Heart left ventricle (tissue), 16 donors: ENCODE results near the gene COL1A1. TPM values are rescaled to one million over a fixed set of nuclear protein-coding genes. Genes with fewer than 3 reads are reported as not detected.

Experiments
- ATAC-seq, 4 donors: fragments of 200-7000 bp; cut with Tn5 transposase; one replicate each; pipeline ENCODE4 v1.9.1; 2020 to 2022; ENCODE audit warnings: moderate library complexity in 4 of 4, mild to moderate bottlenecking in 3 of 4, moderate number of reproducible peaks in 1 of 4
- DNase-seq, 5 donors: peaks; one replicate each; pipeline ENCODE4 v3.0.0-alpha.2; 2020
- H3K27ac ChIP-seq, 12 donors: fragments of 200-600 bp; sonication (generic) in 4 of 12; one replicate each; pipeline versions ENCODE4 v1.5.0 to v1.8.0; 2016 to 2022; ENCODE audit warnings: mild to moderate bottlenecking in 2 of 12
- H3K27me3 ChIP-seq, 9 donors: fragments of 200-600 bp; sonication (generic) in 2 of 9; one replicate each; pipeline versions ENCODE4 v1.5.1 to v1.8.0; 2016 to 2022; ENCODE audit warnings: mild to moderate bottlenecking in 3 of 9
- H3K36me3 ChIP-seq, 9 donors: fragments of 200-600 bp; sonication (generic) in 2 of 9; one replicate each; pipeline versions ENCODE4 v1.5.0 to v1.8.0; 2018 to 2022; ENCODE audit warnings: mild to moderate bottlenecking in 2 of 9
- H3K4me1 ChIP-seq, 12 donors: fragments of 200-600 bp; sonication (generic) in 4 of 12; one replicate each; pipeline versions ENCODE4 v1.5.0 to v1.8.0; 2016 to 2022; ENCODE audit warnings: mild to moderate bottlenecking in 3 of 12
- H3K4me3 ChIP-seq, 12 donors: fragments of 200-600 bp; sonication (generic) in 4 of 12; one replicate each; pipeline versions ENCODE4 v1.5.0 to v1.8.0; 2017 to 2022; ENCODE audit warnings: mild to moderate bottlenecking in 9 of 12, moderate library complexity in 4 of 12
- H3K9me3 ChIP-seq, 12 donors: fragments of 200-600 bp; sonication (generic) in 4 of 12; one replicate each; pipeline versions ENCODE4 v1.5.0 to v1.8.0; 2016 to 2022; ENCODE audit warnings: mild to moderate bottlenecking in 1 of 12
- POLR2A ChIP-seq, 2 donors: fragments of 450-650 bp; IDR thresholded peaks; one replicate each; pipeline ENCODE4 v1.6.1; 2017; ENCODE audit warnings: antibody characterized with exemption in 2 of 2, mild to moderate bottlenecking in 2 of 2, moderate library complexity in 2 of 2
- WGBS, 4 donors: extraction: QIAGEN DNeasy Blood & Tissue Kit in 2 of 4; methylation state at CpG; one replicate each; pipeline versions ENCODE4 v1.1.5 to v1.1.7; 2013 to 2018; 5-methylcytosine and 5-hydroxymethylcytosine counted together
- intact Hi-C, 10 donors: fragments of 100-400 bp; cut with DNase I; formaldehyde crosslinking; loops; one replicate each; pipeline versions ENCODE4 v1.11.1 to v1.14.2; 2022
- polyA plus RNA-seq, 2 donors: library from polyadenylated mRNA; stranded (reverse); fragments of 200-250 nt; gene quantifications; one replicate each; pipeline ENCODE4 v1.2.3, GENCODE V29; 2013
- total RNA-seq, 9 donors: library from RNA; depleted of rRNA in 2 of 9; stranded (reverse); fragments of >200 nt in 2 of 9; fragmentation: NEBNext Ultra II Directional in 3 of 9; extraction: Animal tissue kit (Norgen Biotek cat#: 25700) in 3 of 9; gene quantifications; one replicate each; pipeline versions ENCODE4 v1.1.0 to v1.2.4, GENCODE V29; 2016 to 2023
- TF ChIP-seq, protein P1 (sequence below), 12 donors: fragments of 200-600 bp; sonication (generic) in 4 of 12; IDR thresholded peaks; one replicate each; pipeline versions ENCODE4 v1.5.0 to v1.8.0; 2018 to 2022; ENCODE audit warnings: antibody characterized with exemption in 12 of 12, mild to moderate bottlenecking in 5 of 12
- donor health status: ischemic (EF 13 %, LVEDD 7.1; RV severe dilation, severe dysfunction).
- donor health status: healthy with polysubstance abuse.
- donor health status: DM: no; HTN: yes; CAD: no.
- donor health status: DM: no; HTN: no; CAD: no.
- donor health status: ischemic (EF 25% LVEDD 6.9; RV normal size, moderate dysfunction).
- donor health status: ischemic (EF 25% LVEDD 5.7; RV mildly dilated, moderate dysfunction).
- donor health status: healthy.
- donor health status: DM: yes; HTN: yes; CAD: no.
- donor health status: ischemic (EF 35%, LVEDD 5.7; RV mildly dilated, moderate dysfunction).
- donor health status: nonischemic (EF 11% LVEDD 7.7; RV severe dilation, severe dysfunction).
- donor health status: DM: yes; HTN: yes; CAD: no.
- donor health status: PGD.
- donor health status: ischemic (EF 29% LVEDD 5.4; RV normal size, mild dysfunction).
- donor health status: nonischemic (EF 23%, LVEDD 6.1; RV moderate dilation, normal function).

The COL1A1 gene
- total and polyA plus RNA-seq, 11 donors, result 10.2 to 897 (median 55.4) TPM

DNA sequence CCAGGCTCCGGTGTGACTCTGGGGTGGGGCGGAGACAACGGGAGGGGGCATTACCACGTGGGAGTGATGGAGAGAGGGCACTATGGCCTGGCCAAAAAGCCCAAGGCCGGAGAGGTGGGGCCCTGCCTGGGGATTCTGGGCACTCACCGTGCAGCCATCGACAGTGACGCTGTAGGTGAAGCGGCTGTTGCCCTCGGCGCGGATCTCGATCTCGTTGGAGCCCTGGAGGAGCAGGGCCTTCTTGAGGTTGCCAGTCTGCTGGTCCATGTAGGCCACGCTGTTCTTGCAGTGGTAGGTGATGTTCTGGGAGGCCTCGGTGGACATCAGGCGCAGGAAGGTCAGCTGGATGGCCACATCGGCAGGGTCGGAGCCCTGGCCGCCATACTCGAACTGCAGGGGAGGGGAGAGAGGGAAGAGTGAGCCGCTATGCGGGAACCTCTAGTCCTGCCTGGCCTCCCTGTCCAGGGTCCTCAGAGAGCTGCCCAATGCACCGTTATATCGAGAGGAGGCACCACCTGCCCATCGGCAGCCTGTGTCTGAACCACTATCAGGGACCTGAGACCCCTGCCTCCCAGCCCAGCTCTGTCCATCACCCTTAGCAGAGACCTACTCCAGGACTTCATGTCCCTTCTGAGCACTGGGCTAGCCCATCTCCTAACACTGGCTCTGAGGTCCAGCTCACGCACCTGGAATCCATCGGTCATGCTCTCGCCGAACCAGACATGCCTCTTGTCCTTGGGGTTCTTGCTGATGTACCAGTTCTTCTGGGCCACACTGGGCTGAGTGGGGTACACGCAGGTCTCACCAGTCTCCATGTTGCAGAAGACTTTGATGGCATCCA, 15.6 kb downstream of the COL1A1 start:
- H3K9me3 ChIP-seq, result no peaks in the 10 kb centered on the region
- DNase-seq, result no peak
- intact Hi-C loops, result no loop called here
- ATAC-seq, result no peak
- WGBS, 4 donors, result 78 to 86% (median 83%) methylated on average over 24 to 31 of the region's 31 CpGs
- TF ChIP-seq POLR2A (IDR thresholded peaks at IDR 0.05), result no peak
- TF ChIP-seq, protein P1, sequence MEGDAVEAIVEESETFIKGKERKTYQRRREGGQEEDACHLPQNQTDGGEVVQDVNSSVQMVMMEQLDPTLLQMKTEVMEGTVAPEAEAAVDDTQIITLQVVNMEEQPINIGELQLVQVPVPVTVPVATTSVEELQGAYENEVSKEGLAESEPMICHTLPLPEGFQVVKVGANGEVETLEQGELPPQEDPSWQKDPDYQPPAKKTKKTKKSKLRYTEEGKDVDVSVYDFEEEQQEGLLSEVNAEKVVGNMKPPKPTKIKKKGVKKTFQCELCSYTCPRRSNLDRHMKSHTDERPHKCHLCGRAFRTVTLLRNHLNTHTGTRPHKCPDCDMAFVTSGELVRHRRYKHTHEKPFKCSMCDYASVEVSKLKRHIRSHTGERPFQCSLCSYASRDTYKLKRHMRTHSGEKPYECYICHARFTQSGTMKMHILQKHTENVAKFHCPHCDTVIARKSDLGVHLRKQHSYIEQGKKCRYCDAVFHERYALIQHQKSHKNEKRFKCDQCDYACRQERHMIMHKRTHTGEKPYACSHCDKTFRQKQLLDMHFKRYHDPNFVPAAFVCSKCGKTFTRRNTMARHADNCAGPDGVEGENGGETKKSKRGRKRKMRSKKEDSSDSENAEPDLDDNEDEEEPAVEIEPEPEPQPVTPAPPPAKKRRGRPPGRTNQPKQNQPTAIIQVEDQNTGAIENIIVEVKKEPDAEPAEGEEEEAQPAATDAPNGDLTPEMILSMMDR (IDR thresholded peaks at IDR 0.05), result no peak
- H3K4me3 ChIP-seq, result no peak overlapping the region
- H3K36me3 ChIP-seq, result peaks cover 0 to 60% (median 52%) of the 10 kb centered on the region in 9 donors
- H3K4me1 ChIP-seq, result peaks cover 0 to 22% (median 0%) of the 10 kb centered on the region in 12 donors
- H3K27ac ChIP-seq, result peak overlapping the region in 1 of 12 donors; percentile 74
- H3K27me3 ChIP-seq, result no peaks in the 10 kb centered on the region

DNA sequence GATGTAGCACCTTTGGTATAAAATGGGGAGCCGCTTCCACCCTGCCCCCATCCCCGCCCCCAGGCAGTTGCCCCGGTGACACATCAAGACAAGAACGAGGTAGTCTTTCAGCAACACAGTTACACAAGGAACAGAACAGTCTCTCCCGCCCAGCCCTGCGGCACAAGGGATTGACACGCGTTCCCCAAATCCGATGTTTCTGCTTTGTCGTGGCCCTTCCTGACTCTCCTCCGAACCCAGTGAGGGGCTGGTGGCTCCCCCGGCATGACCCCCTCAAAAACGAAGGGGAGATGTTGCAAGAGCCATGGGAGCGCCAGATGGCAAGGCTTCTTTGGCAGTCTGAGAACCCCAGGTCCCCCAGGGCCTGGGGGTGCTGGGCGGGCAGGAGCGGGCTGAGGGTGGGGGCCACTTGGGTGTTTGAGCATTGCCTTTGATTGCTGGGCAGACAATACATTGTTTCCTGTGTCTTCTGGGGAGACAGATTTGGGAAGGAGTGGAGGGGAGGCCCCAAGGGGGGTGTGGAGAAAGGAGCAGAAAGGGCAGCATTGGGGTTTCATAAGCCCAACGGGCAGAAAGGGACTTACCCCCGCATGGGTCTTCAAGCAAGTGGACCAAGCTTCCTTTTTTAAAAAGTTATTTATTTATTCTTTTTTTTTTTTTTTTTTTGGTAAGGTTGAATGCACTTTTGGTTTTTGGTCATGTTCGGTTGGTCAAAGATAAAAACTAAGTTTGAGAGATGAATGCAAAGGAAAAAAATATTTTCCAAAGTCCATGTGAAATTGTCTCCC, 16.6 kb downstream of the COL1A1 start:
- no peaks in the 10 kb centered on the region for H3K27me3 ChIP-seq
- H3K36me3 ChIP-seq, result peaks cover 0 to 49% (median 42%) of the 10 kb centered on the region in 9 donors
- DNase-seq, result no peak
- H3K27ac ChIP-seq, result peak overlapping the region in 4 of 12 donors; percentile 16 to 74 (median 32)
- intact Hi-C loops, result loop anchor here in 1 of 10 donors (5.0 kb wide), 1 partner anchor 68 kb away; no protein-coding TSS in a partner anchor
- TF ChIP-seq, protein P1 (IDR thresholded peaks at IDR 0.05), result no peak
- TF ChIP-seq POLR2A (IDR thresholded peaks at IDR 0.05), result no peak
- no peaks in the 10 kb centered on the region for H3K9me3 ChIP-seq
- ATAC-seq, result peak in 3 of 4 donors; percentile 7 to 20 (median 10)
- peaks cover 0 to 22% (median 0%) of the 10 kb centered on the region in 12 donors for H3K4me1 ChIP-seq
- no peak overlapping the region for H3K4me3 ChIP-seq
- WGBS, 4 donors, result 56 to 70% (median 67%) methylated on average over 16 to 19 of the region's 19 CpGs

DNA sequence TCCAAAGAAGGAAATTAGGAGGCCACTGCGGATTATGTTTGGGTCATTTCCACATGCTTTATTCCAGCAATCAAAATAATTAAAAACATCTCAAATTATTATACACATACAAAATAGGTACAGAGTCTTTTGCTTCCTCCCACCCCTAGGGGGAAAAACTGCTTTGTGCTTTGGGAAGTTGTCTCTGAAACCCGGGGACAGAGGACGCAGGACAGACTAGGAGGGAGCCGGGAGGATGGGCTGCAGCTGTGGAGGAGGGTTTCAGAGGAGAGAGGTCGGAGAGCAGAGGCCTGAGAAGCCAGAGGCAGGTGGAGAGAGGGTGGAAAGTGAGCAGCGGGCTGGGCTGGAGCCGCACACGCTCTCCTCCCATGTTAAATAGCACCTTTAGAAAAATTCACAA, 17.4 kb downstream of the COL1A1 start:
- intact Hi-C loops, result loop anchor here in 1 of 10 donors (5.0 kb wide), 1 partner anchor 67 kb away; no protein-coding TSS in a partner anchor
- Histone ChIP-seq H3K9me3 (no peaks in the 10 kb centered on the region), H3K36me3 (peaks cover 0 to 42% (median 34%) of the 10 kb centered on the region in 9 donors), H3K27ac (peak overlapping the region in 3 of 12 donors; percentile 10 to 74 (median 34)), H3K4me3 (peak overlapping the region in 1 of 12 donors; percentile 15), H3K4me1 (peaks cover 0 to 22% (median under 1%) of the 10 kb centered on the region in 12 donors), H3K27me3 (no peaks in the 10 kb centered on the region)
- 54 to 66% (median 63%) methylated on average over 8 of the region's 8 CpGs for WGBS, 4 donors
- no peak for TF ChIP-seq POLR2A (IDR thresholded peaks at IDR 0.05)
- TF ChIP-seq, protein P1 (IDR thresholded peaks at IDR 0.05), result no peak
- no peak for ATAC-seq
- peak in 1 of 5 donors; percentile 20 for DNase-seq
